ENCODE measurements around the gene CSH1.

DNA sequence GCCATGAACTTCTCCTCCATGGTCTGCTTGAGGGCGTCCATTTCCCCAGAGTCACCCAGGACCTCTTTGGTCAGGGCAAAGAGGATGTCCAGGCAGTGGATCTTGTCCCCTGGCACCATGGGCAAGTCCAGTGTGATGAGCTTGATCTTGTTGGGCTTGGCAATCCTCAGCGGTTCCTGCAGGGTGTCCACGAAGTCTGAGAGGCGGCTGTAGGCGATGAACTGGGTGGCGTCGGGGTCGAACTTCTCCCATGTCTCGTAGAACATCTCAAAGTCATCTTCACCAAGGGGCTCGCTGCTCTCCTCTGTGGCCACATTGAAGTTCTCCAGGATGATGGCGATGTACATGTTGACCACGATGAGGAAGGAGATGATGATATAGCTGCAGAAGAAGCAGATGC lies 44.8 kb upstream of the CSH1 start:
- TF ChIP-seq GATA3 (IDR thresholded peaks at IDR 0.05; ENCODE audit: low read depth, low read length) (no peak), GATA2 (IDR thresholded peaks at IDR 0.05; ENCODE audit: low read depth, low read length) (no peak)
